ENCODE measurements around the gene GXYLT2. TPM values are rescaled to one million over a fixed set of nuclear protein-coding genes. Genes with fewer than 3 reads are reported as not detected.

The GXYLT2 gene, protein sequence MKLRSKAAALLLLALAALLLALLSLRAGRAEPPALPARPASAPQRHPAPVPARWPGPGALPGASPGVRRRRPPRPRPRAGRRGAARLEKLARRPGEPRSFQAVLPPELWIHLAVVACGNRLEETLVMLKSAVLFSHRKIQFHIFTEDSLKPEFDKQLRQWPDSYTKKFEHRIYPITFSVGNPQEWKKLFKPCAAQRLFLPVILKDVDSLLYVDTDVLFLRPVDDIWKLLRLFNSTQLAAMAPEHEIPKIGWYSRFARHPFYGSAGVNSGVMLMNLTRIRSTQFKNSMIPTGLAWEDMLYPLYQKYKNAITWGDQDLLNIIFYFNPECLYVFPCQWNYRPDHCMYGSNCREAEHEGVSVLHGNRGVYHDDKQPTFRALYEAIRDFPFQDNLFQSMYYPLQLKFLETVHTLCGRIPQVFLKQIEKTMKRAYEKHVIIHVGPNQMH
- total RNA-seq, result 10 to 100 TPM in 1 of 8 experiments, 1 to 10 TPM in 3, under 1 TPM in 4; 0.14 to 24.7 (median 2.6) TPM

DNA sequence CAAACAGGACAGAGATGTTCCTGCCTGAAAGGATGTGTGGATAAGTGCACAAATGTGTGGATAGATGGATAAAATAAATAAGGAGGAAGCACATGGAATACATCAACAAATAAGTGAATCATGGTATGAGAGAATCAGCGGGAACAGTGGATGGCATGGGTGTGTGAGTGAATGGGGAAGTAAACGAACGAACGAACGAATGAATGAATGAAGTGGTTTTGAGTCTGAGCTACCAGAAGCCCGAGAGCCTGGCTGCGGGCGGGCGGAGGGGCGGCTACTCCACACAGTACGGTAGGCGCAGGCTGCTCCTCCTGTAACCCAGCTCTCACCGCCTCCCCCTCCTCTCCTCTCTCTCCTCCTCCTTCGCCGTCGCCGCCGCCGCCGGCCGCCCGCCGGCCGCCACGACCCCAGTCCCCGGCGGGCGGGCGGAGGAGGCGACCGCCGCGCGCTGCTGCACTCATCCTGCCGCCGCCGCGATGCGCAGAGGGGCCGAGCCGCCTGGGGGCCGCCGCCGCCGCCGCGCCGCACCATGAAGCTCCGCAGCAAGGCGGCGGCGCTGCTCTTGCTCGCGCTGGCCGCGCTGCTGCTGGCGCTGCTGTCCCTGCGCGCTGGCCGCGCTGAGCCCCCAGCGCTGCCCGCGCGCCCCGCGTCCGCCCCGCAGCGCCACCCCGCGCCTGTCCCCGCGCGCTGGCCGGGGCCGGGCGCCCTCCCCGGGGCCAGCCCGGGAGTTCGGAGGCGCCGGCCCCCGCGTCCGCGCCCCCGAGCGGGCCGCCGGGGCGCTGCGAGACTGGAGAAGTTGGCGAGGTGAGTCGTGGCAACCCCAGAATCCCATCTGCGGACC, at the start of gene GXYLT2:
GXYLT2 (plus strand) TSS at position 342 of the 841 bp plus-strand sequence; CDS start at position 530, 188 bp downstream.
- 0 to 2% (median 1%) methylated on average over 2 to 11 of the region's 96 CpGs; no CpG with 5 or more reads in 6 of the 10 experiments for WGBS, 10 experiments
- peak; percentile 83 to 97 (median 96) for ATAC-seq (replicated peaks in 6 of 8)
- Histone ChIP-seq H3K27ac (peak within 1 kb of the TSS in 1 of 2 donors; percentile 73), H3K4me1 (replicated peaks in 1 of 2) (peaks cover 3 to 12% of the 10 kb centered on the region in 2 donors), H3K4me3 (peak within 1 kb of the TSS; percentile 46 to 59 (median 56))
- in situ Hi-C loops (cut with MboI; ENCODE audit: low pct_unique_long_range_greater_than_20kb in 2 of 9, low sequenced_read_pairs in 9 of 9, unreplicated experiment in 9 of 9), result no loop called here

DNA sequence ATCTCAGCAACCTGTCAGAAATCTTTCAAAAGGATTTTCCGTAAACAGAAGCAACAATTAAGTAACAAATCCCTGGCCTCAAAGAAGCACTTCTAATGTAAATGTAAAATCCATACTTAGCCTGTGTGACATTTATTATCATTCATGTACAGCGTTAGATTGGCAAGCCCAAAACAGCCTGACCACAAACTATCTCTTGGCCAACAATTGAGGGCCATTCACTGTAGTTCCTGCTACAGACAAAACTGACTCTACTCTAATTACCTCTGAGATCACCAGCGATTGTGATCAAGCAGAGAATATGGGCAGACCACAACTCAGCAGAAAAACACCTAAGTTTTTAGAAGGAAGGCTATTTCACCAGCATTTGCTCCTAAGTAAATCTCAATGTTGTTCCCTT, 48.8 kb upstream of the GXYLT2 start:
- in situ Hi-C loops (cut with MboI; ENCODE audit: low pct_unique_long_range_greater_than_20kb in 2 of 9, low sequenced_read_pairs in 9 of 9, unreplicated experiment in 9 of 9), result loop anchor here in 1 of 9 experiments (25.0 kb wide), 1 partner anchor 1127 kb away; no protein-coding TSS in a partner anchor

DNA sequence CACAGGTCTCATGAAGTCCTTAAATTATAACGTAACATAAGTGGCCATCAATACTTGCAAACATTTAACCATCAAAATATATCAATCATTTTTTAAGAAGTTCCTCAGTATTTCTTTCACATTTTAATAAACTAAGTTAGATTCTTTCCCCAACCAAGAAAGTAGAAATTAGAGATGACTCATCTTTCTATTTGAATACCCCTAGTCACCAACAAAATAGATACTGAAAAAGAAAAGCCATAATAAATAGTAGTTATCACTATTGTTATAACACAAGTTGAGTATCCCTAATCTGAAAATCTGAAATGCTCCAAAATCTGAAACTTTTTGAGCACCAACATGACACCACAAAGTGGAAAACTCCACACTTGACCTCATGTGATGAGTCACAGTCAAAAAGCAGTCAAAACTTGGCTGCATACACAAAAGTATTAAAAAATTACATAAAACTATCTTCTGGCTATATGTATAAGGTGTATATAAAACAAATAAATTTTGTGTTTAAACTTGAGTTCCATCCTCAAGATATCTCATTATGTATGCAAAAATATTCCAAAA, 43.3 kb upstream of the GXYLT2 start:
- ATAC-seq (replicated peaks in 6 of 8), result no peak
- no peak overlapping the region for H3K27ac ChIP-seq

More for the DNA sequence above, 48.8 kb upstream of the GXYLT2 start:
- Histone ChIP-seq H3K27ac (no peak overlapping the region), H3K4me1 (replicated peaks in 1 of 2) (no peaks in the 10 kb centered on the region), H3K4me3 (no peak overlapping the region)
- ATAC-seq (replicated peaks in 6 of 8), result no peak
- WGBS, 10 experiments, result 77 to 100% (median 94%) methylated on average over 1 to 3 of the region's 3 CpGs; no CpG with 5 or more reads in 1 of the 10 experiments

DNA sequence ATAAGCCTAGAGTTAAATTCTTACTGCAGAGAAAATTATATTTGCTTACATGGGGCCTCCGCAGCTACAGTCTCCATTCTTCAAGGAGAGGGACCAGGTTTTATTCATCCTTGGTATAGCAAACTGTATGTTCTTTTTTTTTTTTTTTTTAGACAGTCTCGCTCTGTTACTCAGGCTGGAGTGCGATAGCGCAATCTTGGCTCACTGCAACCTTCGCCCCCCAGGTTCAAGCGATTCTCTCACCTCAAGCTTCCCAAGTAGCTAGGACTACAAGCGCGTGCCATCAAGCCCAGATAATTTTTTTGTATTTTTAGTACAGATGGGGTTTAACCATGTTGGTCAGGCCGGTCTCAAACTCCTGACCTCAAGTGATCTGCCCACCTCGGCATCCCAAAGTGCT, 41.7 kb upstream of the GXYLT2 start:
- peaks cover 0 to 6% of the 10 kb centered on the region in 2 donors for H3K4me1 ChIP-seq (replicated peaks in 1 of 2)
- in situ Hi-C loops (cut with MboI; ENCODE audit: low pct_unique_long_range_greater_than_20kb in 2 of 9, low sequenced_read_pairs in 9 of 9, unreplicated experiment in 9 of 9), result loop anchor here in 1 of 9 experiments (25.0 kb wide), 1 partner anchor 1134 kb away; no protein-coding TSS in a partner anchor
- ATAC-seq (replicated peaks in 6 of 8), result no peak
- no peak overlapping the region for H3K27ac ChIP-seq
- H3K4me3 ChIP-seq, result no peak overlapping the region
- 92 to 100% (median 97%) methylated on average over 2 to 9 of the region's 10 CpGs; no CpG with 5 or more reads in 2 of the 10 experiments for WGBS, 10 experiments

More for the DNA sequence above, 43.3 kb upstream of the GXYLT2 start:
- 64 to 100% (median 100%) methylated on average over 1 of the region's 1 CpG; no CpG with 5 or more reads in 2 of the 10 experiments for WGBS, 10 experiments
- Histone ChIP-seq H3K4me1 (replicated peaks in 1 of 2) (peaks cover 0 to 6% of the 10 kb centered on the region in 2 donors), H3K4me3 (no peak overlapping the region)
- in situ Hi-C loops (cut with MboI; ENCODE audit: low pct_unique_long_range_greater_than_20kb in 2 of 9, low sequenced_read_pairs in 9 of 9, unreplicated experiment in 9 of 9), result loop anchor here in 1 of 9 experiments (25.0 kb wide), 1 partner anchor 1132 kb away; no protein-coding TSS in a partner anchor

DNA sequence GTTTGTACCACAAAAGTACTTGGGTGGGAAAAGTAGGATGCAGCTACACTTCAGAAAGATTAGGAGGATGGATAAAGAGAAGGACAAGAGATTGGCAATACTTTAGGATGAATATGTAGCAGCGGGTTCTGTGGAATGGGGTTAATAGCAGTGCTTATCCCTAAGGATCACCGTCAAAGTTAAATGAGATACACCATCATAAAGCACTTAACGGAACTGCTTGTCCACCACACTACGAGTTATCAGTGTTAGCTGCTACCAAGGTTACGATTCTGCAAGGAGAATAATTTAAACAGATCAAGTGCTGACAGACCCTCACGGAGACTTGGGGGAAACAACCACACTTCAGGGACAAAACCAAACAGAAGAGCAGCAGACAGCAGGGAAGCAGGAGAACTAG, 40.6 kb upstream of the GXYLT2 start:
- WGBS, 10 experiments, result 0 to 20% (median 7%) methylated on average over 3 to 6 of the region's 6 CpGs; no CpG with 5 or more reads in 2 of the 10 experiments
- in situ Hi-C loops (cut with MboI; ENCODE audit: low pct_unique_long_range_greater_than_20kb in 2 of 9, low sequenced_read_pairs in 9 of 9, unreplicated experiment in 9 of 9), result loop anchor here in 1 of 9 experiments (25.0 kb wide), 1 partner anchor 1135 kb away; no protein-coding TSS in a partner anchor

DNA sequence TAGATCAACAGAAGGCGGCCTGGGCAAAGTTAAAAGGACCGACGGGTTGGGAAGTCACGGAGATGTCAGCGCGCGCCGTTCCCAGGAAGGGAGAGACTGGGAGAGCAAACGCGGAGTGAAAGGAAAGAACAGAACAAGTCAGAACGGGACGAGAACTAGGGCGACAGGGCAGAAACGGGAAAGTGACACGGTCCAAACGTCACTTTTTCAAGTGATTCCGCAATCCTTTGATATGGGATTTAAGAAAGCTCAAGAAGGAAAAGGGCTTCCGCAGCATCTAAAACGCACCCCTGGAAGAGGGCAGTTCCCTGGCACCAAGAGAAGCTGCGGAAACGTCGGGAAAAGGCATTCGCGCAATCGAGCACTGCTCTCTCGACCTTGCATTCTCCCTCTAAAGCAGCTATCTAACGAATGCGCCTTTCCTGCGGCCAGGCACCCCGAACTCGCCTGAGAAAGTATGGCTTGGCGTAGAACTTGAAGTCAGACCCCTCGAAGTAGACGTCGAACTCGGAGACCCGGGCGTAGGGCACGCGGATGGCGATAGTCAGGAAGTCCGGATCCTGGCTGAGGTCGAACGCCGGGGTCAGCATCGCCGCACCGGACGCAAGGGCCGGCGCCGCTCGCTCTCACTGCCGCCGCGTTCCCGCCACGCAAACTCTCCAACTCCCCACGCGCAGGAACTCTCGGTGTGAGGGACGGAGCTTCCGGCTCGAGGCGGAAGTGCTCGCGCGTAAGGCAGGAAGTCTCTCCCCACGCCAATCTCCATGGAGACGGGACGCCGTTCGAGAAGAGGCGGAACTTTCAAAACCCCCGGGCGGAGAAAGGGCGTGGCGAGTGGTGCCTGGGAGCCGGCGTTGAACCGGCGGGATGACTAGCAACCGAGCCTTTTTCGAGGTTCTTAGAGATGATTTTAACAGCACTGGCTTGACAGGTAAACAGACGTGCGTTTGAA, 39.8 kb upstream of the GXYLT2 start, which contains the start of gene SHQ1:
SHQ1 (minus strand) TSS at position 695 of the 952 bp plus-strand sequence; CDS start at position 590, 105 bp downstream.
- 0 to 1% (median 1%) methylated on average over 5 to 35 of the region's 86 CpGs; no CpG with 5 or more reads in 2 of the 10 experiments for WGBS, 10 experiments
- Histone ChIP-seq H3K4me3 (peak within 1 kb of the TSS; percentile 55 to 76 (median 62)), H3K4me1 (replicated peaks in 1 of 2) (peaks cover 0 to 6% of the 10 kb centered on the region in 2 donors), H3K27ac (peak within 1 kb of the TSS in 1 of 2 donors; percentile 3)
- ATAC-seq (replicated peaks in 6 of 8), result peak; percentile 93 to 99 (median 98)
- in situ Hi-C loops (cut with MboI; ENCODE audit: low pct_unique_long_range_greater_than_20kb in 2 of 9, low sequenced_read_pairs in 9 of 9, unreplicated experiment in 9 of 9), result loop anchor here in 1 of 9 experiments (25.0 kb wide), 1 partner anchor 1136 kb away; no protein-coding TSS in a partner anchor

More for the DNA sequence above, 40.6 kb upstream of the GXYLT2 start:
- peaks cover 0 to 6% of the 10 kb centered on the region in 2 donors for H3K4me1 ChIP-seq (replicated peaks in 1 of 2)
- H3K4me3 ChIP-seq, result peak overlapping the region; percentile 55 to 76 (median 62)
- no peak overlapping the region for H3K27ac ChIP-seq
- peak in 3 of 8 experiments; percentile 2 to 6 (median 3) for ATAC-seq (replicated peaks in 6 of 8)

DNA sequence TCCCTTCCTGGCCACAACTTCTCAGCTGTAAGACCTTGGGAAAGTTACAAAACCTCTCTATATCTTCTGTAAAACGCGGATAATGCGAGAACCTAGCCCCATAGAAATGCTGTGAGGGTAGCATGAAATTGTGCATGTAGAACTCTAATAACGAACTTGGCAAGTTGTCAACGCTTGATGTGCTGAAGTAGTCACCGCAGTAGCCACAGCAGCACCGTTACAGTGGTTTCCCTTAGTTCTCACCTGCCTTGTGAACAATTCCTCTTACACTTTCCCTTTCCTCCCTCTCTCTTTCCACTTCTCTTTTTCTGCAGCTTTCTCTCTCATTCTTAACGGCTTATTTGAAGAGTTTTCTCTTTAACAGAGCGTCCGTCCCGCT, 39.2 kb upstream of the GXYLT2 start:
- 0 to 4% (median 2%) methylated on average over 7 to 11 of the region's 11 CpGs; no CpG with 5 or more reads in 1 of the 10 experiments for WGBS, 10 experiments
- in situ Hi-C loops (cut with MboI; ENCODE audit: low pct_unique_long_range_greater_than_20kb in 2 of 9, low sequenced_read_pairs in 9 of 9, unreplicated experiment in 9 of 9), result loop anchor here in 1 of 9 experiments (25.0 kb wide), 1 partner anchor 1136 kb away; no protein-coding TSS in a partner anchor

DNA sequence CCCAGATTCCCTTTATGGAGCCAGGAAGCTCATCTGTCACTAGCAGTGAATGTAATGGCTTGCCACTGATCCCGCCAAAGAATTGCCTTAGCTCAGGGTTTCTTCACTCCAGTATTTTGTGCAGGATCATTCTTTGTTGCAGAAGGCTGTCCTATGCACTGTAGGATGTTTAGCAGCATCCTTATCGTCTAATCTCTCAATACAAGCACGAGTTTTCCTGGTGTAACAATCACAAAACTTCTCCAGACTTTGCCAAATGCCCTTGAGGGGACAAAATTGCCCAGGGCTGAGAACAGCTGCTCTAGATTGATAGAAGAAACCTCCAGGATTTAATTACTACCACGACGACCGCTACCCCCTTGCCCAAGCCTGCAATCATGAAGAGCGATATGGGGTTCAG, 32.8 kb upstream of the GXYLT2 start:
- ATAC-seq (replicated peaks in 6 of 8), result no peak
- Histone ChIP-seq H3K4me1 (replicated peaks in 1 of 2) (no peaks in the 10 kb centered on the region), H3K4me3 (no peak overlapping the region), H3K27ac (no peak overlapping the region)
- WGBS, 10 experiments, result 13 to 87% (median 63%) methylated on average over 1 to 6 of the region's 7 CpGs; no CpG with 5 or more reads in 1 of the 10 experiments
- in situ Hi-C loops (cut with MboI; ENCODE audit: low pct_unique_long_range_greater_than_20kb in 2 of 9, low sequenced_read_pairs in 9 of 9, unreplicated experiment in 9 of 9), result loop anchor here in 3 of 9 experiments (25.0 kb wide), 2 partner anchors 207 to 232 kb away; partner anchors contain the start of gene EBLN2 (in 1 of the 3)

More for the DNA sequence above, 39.2 kb upstream of the GXYLT2 start:
- peak in 3 of 8 experiments; percentile 5 to 16 (median 5) for ATAC-seq (replicated peaks in 6 of 8)
- Histone ChIP-seq H3K4me3 (peak overlapping the region; percentile 55 to 76 (median 62)), H3K4me1 (replicated peaks in 1 of 2) (peaks cover 0 to 6% of the 10 kb centered on the region in 2 donors), H3K27ac (no peak overlapping the region)

DNA sequence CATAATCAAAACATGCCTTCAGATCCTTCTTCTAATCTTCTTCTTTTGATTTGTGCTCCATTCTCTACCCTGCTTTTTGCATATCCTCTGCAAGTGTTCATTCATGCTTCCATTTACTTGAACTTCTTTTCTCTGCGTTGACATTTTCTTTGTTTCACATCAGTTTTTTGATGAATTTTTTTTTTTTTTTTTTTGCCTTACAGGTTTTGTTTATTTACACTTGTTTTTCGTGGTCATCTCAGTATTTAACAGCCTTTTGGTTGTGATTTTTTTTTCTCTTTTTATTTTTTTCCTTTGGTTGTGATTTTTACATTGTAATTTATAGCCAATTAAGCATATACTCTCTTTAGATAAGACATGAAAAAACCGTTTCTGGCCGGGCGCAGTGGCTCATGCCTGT, 27.8 kb upstream of the GXYLT2 start:
- in situ Hi-C loops (cut with MboI; ENCODE audit: low pct_unique_long_range_greater_than_20kb in 2 of 9, low sequenced_read_pairs in 9 of 9, unreplicated experiment in 9 of 9), result loop anchor here in 3 of 9 experiments (25.0 kb wide), 2 partner anchors 202 to 227 kb away; partner anchors contain the start of gene EBLN2 (in 1 of the 3)
- no peak for ATAC-seq (replicated peaks in 6 of 8)

DNA sequence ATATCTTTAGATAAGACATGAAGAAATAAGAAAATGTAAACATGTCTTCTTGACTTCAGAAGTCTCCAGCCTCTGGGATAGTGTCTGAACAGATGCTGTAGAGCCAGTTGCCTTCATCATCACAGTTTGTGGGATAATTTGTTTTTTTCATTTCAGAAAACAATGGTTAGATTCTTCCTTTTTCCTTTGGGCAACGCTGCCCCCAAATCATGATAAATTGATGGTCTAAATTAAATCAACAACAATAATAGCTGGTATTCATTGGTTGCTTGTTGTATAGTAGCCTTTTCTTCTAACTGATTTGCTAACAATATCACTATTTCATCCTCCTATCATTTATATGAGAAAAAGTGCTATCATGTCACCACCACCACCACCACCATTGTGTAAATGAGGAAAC, 27.0 kb upstream of the GXYLT2 start:
- in situ Hi-C loops (cut with MboI; ENCODE audit: low pct_unique_long_range_greater_than_20kb in 2 of 9, low sequenced_read_pairs in 9 of 9, unreplicated experiment in 9 of 9), result loop anchor here in 3 of 9 experiments (25.0 kb wide), 2 partner anchors 201 to 226 kb away; partner anchors contain the start of gene EBLN2 (in 1 of the 3)
- 57 to 91% (median 83%) methylated on average over 1 of the region's 1 CpG; no CpG with 5 or more reads in 2 of the 10 experiments for WGBS, 10 experiments
- Histone ChIP-seq H3K4me3 (no peak overlapping the region), H3K4me1 (replicated peaks in 1 of 2) (no peaks in the 10 kb centered on the region), H3K27ac (no peak overlapping the region)
- no peak for ATAC-seq (replicated peaks in 6 of 8)

More for the DNA sequence above, 27.8 kb upstream of the GXYLT2 start:
- Histone ChIP-seq H3K4me1 (replicated peaks in 1 of 2) (no peaks in the 10 kb centered on the region), H3K27ac (no peak overlapping the region), H3K4me3 (no peak overlapping the region)
- WGBS, 10 experiments, result 54 to 90% (median 74%) methylated on average over 2 to 5 of the region's 5 CpGs
